ENCODE data around the gene SPATA13. TPM values are rescaled to one million over a fixed set of nuclear protein-coding genes. Genes with fewer than 3 reads are reported as not detected.

The SPATA13 gene
- total RNA-seq, 1 donor, result 122 TPM

DNA sequence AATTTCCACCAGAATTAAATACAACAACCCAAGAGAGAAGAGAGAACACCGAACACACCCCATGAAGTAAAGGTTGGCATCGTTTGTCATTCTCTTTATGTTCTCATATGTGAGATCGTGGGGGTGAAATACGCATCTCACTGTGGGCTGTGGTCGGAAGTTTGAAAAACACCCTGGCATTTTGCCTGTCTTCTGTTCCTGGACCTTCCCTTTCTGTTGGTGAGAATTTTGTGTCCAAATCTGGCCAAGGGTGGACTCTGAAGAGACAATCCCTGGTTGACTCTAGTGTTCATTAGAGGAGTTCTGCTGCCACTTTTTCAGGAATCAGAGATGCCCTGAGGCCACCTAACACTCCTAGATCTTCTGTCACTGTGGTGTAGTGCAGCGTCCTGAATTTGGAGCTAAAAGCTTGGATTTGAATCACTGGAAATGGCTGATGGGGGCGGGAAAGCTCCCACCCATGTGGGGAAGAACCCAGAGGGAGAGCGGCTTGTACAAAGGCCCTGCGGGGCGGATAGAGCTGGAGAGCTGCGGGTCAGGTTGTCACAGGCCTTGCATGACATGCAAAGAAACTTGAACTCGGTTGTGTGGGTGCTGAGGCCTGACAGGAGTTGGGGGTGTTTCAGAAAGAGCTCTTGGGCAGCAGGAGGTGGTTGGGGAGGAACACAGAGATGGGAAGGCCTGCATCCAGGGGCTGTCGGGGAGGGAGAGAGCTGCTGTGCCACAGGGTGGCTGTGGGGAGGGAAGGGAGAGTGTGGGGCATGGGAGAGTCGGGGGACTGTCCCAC, 11.1 kb upstream of the SPATA13 start:
- no peaks in the 10 kb centered on the region for H3K27me3 ChIP-seq (ENCODE audit: insufficient read depth, low read length)
- H3K4me3 ChIP-seq (ENCODE audit: low read length), result no peak overlapping the region
- no peaks in the 10 kb centered on the region for H3K9me3 ChIP-seq (ENCODE audit: low read depth, low read length)
- no peaks in the 10 kb centered on the region for H3K4me1 ChIP-seq (ENCODE audit: insufficient read depth, low read length)

DNA sequence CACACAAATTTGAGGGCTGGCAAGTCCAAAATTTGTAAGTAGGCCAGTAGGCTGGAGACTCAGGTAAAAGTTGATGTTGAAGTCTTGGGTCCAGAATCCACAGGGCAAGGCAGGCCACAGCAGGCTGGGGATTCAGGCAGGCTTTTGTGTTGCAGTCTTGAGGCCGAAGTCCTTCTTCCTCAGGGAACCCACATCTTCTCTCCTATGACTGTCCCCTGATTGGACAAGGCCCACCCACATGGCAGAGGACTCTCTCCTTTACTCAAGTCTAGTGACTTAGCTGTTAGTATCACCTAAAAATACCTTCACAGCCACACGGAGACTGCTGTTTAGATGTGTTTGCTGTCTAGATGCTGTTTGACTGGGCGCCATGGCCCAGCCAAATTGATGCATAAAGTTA, 9.9 kb upstream of the SPATA13 start:
- Histone ChIP-seq H3K9me3 (ENCODE audit: low read depth, low read length) (no peaks in the 10 kb centered on the region), H3K27me3 (ENCODE audit: insufficient read depth, low read length) (no peaks in the 10 kb centered on the region), H3K4me1 (ENCODE audit: insufficient read depth, low read length) (no peaks in the 10 kb centered on the region), H3K4me3 (ENCODE audit: low read length) (no peak overlapping the region)

DNA sequence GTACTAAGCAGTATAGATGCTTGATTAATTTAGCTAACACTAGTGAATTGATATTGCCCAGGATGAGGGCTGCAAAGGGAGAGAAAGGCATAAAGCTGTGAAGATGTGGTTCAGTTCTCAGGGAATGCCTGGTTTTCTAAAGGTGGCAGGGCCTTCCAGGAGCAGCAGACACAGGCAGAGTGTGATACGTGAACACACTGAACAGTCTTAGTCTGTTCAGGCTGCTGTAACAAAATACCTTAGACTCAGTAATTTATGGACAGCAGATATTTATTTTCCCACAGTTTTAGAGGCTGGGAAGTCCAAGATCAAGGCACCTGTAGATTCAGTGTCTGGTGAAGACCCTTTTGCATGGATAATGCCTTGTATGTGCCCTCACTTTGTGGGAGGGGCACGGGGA, 8.7 kb upstream of the SPATA13 start:
- Histone ChIP-seq H3K4me3 (ENCODE audit: low read length) (no peak overlapping the region), H3K4me1 (ENCODE audit: insufficient read depth, low read length) (no peaks in the 10 kb centered on the region), H3K9me3 (ENCODE audit: low read depth, low read length) (no peaks in the 10 kb centered on the region), H3K27me3 (ENCODE audit: insufficient read depth, low read length) (no peaks in the 10 kb centered on the region)

DNA sequence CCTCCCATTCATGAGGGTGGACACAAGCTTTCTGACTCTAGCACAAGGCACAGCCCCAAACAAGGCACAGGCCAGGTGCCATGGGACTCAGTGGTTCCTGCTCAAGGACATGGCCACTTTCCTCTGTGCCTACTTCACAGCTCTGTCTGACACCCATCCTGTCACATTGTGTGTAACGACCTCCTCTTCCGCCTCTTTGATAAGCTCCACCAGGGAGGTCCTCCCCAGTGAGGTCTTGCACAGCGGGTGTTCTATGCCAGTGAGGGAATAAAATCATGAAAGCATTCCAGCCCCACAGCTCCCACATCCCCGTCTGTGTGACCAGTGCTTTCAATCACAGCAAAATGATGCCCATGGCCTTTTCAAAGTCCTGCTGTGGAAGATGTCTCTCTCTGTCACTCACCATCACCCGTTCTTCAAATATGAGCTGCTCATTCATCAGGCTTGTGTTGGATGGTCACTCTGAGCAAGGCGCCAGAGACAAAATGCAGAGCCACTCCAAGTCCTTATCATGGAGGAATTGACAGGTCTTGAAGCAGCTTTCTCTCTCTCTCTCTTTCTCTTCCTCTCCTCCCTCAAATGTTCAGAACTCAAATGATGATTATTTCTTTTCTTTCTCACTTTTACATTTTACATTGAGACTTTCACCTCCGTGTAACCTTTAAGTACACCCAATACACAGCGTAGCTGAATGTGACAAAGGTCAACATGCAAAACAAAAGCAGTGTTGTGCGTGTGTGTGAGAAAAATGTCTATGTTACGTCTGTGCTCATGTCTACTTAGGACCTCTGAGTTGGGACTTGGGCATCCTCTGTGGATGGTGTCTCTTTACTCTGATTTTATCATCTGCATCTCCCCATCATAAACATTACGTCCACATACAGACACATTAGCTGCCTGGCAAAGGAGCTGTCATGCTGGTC, 8.0 kb upstream of the SPATA13 start:
- H3K27me3 ChIP-seq (ENCODE audit: insufficient read depth, low read length), result no peaks in the 10 kb centered on the region
- H3K4me1 ChIP-seq (ENCODE audit: insufficient read depth, low read length), result no peaks in the 10 kb centered on the region
- H3K4me3 ChIP-seq (ENCODE audit: low read length), result no peak overlapping the region
- no peaks in the 10 kb centered on the region for H3K9me3 ChIP-seq (ENCODE audit: low read depth, low read length)

GRCh38 chr13:24153347-24153746, 7.2 kb upstream of the SPATA13 start:
- Histone ChIP-seq H3K4me3 (ENCODE audit: low read length) (no peak overlapping the region), H3K27me3 (ENCODE audit: insufficient read depth, low read length) (no peaks in the 10 kb centered on the region), H3K4me1 (ENCODE audit: insufficient read depth, low read length) (no peaks in the 10 kb centered on the region), H3K9me3 (ENCODE audit: low read depth, low read length) (no peaks in the 10 kb centered on the region)

DNA sequence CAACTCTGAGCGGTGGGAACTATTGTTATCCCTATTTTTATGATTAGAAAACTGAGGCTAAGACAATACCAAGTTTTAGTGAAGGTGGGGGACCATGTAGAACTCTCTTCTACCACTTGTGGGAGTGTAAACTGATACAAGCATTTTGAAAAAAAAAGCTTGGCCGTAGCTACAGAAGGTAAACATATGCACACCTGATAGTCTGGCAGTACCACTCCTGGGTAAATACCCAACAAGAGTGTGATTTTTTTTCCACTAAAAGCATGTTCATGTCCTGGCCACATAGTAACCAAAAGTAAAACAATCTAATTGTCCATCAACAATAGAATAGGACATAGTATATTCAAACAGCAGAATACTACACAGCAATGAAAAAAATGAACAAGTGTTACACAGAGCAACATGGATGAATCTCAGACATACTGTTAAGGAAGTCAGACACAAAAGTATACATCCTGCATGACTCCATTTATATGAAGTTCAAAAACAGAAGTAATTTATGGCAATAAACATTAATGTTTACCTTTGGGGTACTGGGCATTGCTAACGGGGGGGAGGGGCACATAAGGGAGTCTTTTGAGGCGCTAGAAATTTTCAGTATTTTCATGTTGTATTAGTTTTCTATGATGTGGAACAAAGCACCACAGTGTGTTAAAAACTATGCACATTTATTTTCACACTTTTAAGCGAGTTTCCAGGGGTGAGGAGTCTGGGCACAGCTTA, 6.4 kb upstream of the SPATA13 start:
- no peak overlapping the region for H3K4me3 ChIP-seq (ENCODE audit: low read length)
- H3K4me1 ChIP-seq (ENCODE audit: insufficient read depth, low read length), result no peaks in the 10 kb centered on the region
- H3K27me3 ChIP-seq (ENCODE audit: insufficient read depth, low read length), result no peaks in the 10 kb centered on the region
- H3K9me3 ChIP-seq (ENCODE audit: low read depth, low read length), result no peaks in the 10 kb centered on the region

GRCh38 chr13:24159357-24159756, 1.2 kb upstream of the SPATA13 start:
- Histone ChIP-seq H3K4me3 (ENCODE audit: low read length) (no peak overlapping the region), H3K4me1 (ENCODE audit: insufficient read depth, low read length) (peaks cover 17% of the 10 kb centered on the region), H3K27me3 (ENCODE audit: insufficient read depth, low read length) (peaks cover 9% of the 10 kb centered on the region), H3K9me3 (ENCODE audit: low read depth, low read length) (no peaks in the 10 kb centered on the region)

GRCh38 chr13:24161010-24161775, 673 bp downstream of the SPATA13 start:
- Histone ChIP-seq H3K4me1 (ENCODE audit: insufficient read depth, low read length) (peaks cover 17% of the 10 kb centered on the region), H3K27me3 (ENCODE audit: insufficient read depth, low read length) (peaks cover 9% of the 10 kb centered on the region), H3K4me3 (ENCODE audit: low read length) (peak overlapping the region; percentile 56), H3K9me3 (ENCODE audit: low read depth, low read length) (no peaks in the 10 kb centered on the region)

GRCh38 chr13:24161980-24162525, 1.5 kb downstream of the SPATA13 start:
- no peaks in the 10 kb centered on the region for H3K9me3 ChIP-seq (ENCODE audit: low read depth, low read length)
- H3K4me3 ChIP-seq (ENCODE audit: low read length), result no peak overlapping the region
- H3K4me1 ChIP-seq (ENCODE audit: insufficient read depth, low read length), result peaks cover 17% of the 10 kb centered on the region
- peaks cover 9% of the 10 kb centered on the region for H3K27me3 ChIP-seq (ENCODE audit: insufficient read depth, low read length)

DNA sequence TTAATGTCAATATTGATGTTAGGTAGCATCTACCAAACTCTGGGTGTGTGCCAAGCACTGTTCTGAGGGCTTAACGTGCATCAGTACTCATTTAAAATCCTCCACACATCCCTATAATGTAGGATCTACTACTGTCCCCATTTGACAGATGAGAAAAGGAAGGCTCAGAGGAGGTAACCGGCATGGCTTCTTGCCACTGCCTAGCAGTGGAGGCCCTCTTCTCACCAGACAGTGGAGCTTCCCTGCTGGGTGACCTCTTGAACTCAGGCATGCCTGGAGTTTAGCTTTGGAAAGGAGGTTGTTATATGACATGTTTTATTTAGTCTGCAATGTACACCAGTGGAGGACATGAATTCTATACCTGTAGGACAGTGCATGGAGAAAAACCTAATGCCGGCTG, 2.1 kb downstream of the SPATA13 start:
- H3K9me3 ChIP-seq (ENCODE audit: low read depth, low read length), result no peaks in the 10 kb centered on the region
- H3K4me3 ChIP-seq (ENCODE audit: low read length), result no peak overlapping the region
- H3K27me3 ChIP-seq (ENCODE audit: insufficient read depth, low read length), result peaks cover 9% of the 10 kb centered on the region

GRCh38 chr13:24165746-24166145, 5.2 kb downstream of the SPATA13 start:
- H3K27me3 ChIP-seq (ENCODE audit: insufficient read depth, low read length), result peaks cover 9% of the 10 kb centered on the region
- H3K4me3 ChIP-seq (ENCODE audit: low read length), result no peak overlapping the region
- peaks cover 12% of the 10 kb centered on the region for H3K4me1 ChIP-seq (ENCODE audit: insufficient read depth, low read length)
- no peaks in the 10 kb centered on the region for H3K9me3 ChIP-seq (ENCODE audit: low read depth, low read length)

More for the DNA sequence above, 2.1 kb downstream of the SPATA13 start:
- peaks cover 17% of the 10 kb centered on the region for H3K4me1 ChIP-seq (ENCODE audit: insufficient read depth, low read length)

- no peaks in the 10 kb centered on the region for H3K9me3 ChIP-seq (ENCODE audit: low read depth, low read length)
- peaks cover 3% of the 10 kb centered on the region for H3K4me1 ChIP-seq (ENCODE audit: insufficient read depth, low read length)
- no peak overlapping the region for H3K4me3 ChIP-seq (ENCODE audit: low read length)
- peaks cover 6% of the 10 kb centered on the region for H3K27me3 ChIP-seq (ENCODE audit: insufficient read depth, low read length)
These were observed 6.0 kb downstream of the SPATA13 start for GRCh38 chr13:24166561-24166960.

- H3K4me1 ChIP-seq (ENCODE audit: insufficient read depth, low read length), result no peaks in the 10 kb centered on the region
- H3K4me3 ChIP-seq (ENCODE audit: low read length), result no peak overlapping the region
- H3K9me3 ChIP-seq (ENCODE audit: low read depth, low read length), result no peaks in the 10 kb centered on the region
These were observed 7.3 kb downstream of the SPATA13 start for GRCh38 chr13:24167666-24168391.

DNA sequence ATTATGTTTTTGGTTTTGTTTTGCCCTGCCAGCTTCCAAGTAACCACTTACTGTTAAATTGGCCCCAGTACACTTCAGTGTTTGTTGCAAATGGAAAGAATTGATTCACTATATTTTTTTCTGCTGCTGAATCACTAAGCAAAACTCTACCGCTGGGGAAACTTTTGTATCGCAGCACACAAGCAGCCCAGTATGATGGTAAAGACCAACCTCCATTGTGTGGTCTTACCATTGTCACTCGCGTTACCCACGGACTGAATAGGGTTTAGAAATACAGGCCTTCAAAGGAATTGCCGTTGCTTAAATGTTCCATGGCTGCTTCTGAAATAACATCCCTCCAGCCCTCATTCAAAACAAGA, 7.9 kb downstream of the SPATA13 start:
- peaks cover 3% of the 10 kb centered on the region for H3K27me3 ChIP-seq (ENCODE audit: insufficient read depth, low read length)
- no peaks in the 10 kb centered on the region for H3K9me3 ChIP-seq (ENCODE audit: low read depth, low read length)
- H3K4me3 ChIP-seq (ENCODE audit: low read length), result no peak overlapping the region
- no peaks in the 10 kb centered on the region for H3K4me1 ChIP-seq (ENCODE audit: insufficient read depth, low read length)

More at GRCh38 chr13:24167666-24168391, 7.3 kb downstream of the SPATA13 start:
- peaks cover 3% of the 10 kb centered on the region for H3K27me3 ChIP-seq (ENCODE audit: insufficient read depth, low read length)
